GDM1 (cell line): ENCODE measurements around the gene MED15.

ENCODE experiments used
- DNase-seq: peaks from one replicate; lab custom pipeline; 2025; lab: John Stamatoyannopoulos, UW

Gene MED15

DNA sequence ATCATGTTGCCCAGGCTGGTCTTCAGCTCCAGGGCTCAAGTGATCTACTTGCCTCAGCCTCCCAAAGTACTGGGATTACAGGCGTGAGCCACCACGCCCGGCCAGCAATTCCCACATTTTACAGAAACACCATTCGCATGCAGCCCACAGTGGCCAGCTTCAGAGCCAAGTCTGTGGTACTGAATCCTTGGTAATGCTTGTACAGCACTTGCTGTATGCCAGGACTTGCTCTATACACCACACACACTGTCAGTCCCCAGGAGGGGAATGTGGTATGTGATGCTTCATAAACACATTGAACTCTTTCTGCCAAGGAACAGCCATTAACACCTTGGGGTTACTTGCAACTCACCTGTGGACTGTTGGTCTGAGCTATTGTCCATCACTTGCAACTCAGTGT lies 119.4 kb downstream of the MED15 start:
- no peak for DNase-seq

DNA sequence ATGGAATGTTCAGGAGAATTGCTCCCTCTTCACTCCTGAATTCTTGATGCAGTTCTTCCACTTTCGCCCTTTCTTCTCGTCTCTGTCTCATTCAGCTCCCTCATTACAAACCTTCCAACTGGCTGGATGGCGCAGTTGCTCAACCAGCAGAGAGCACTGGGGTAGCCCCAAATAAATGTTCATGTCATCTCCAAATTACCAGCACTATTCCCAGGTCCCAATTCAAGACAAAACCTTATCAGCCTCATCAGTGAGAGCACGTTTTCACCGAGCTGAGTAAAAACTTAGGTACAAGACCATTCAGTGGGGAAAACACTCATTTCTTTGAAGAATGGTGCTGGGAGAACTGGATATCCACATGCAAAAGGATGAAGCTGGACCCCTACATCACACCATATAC lies 120.0 kb downstream of the MED15 start:
- DNase-seq: no peak

DNA sequence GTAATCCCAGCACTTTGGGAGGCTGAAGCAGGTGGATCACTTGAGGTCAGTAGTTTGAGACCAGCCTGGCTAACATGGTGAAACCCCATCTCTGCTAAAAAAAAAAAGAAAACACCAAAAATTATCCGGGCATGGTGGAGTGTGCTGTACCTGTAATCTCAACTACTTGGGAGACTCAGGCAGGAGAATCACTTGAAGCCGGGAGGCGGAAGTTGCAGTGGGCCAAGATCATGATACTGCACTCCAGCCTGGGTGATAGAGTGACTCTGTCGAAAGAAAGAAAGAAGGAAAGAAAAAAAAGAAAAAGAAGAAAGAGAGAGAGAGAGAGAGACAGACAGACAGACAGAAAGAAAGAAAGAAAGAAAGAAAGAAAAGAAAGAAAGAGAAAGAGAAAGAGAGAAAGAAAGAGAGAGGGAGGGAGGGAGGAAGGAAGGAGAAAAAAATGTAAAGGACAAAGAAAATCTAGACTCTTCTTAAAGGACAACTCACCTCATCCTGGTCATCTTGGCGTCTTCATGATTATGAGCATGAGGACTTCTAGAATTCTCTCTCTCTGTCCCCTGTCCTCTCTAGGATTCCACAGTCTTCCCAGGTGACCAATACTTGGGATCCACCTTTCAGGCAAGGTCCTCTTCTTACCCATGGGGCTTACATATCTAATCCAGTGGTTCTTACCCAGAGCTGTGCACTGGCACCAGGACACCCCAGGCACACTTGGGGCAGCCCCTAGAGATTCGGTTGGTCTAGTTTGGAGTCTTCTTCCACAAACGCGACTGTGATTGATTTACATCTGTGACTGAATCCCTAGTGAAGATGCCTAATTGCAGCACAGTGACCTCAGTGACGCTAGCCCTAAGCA lies 120.9 kb downstream of the MED15 start:
- no peak for DNase-seq

DNA sequence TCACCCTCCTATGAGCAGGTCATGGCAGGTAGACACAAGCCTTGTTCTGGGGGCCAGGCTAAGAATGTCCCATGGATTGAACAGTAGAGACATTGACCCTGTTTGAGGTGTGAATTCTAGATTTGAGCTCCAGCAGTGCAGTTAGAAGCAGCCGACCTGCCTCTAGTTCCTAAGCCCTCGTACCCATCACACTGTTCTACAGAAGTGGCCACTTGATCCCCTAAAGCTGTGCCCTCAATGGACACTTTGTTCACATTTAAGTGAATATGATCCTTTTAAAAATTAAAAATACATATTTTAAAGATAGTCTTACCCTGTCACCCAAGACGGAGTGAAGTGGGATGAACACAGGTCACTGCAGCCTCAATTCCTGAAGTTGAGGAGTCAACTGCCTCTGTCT lies 122.0 kb downstream of the MED15 start:
- no peak for DNase-seq

DNA sequence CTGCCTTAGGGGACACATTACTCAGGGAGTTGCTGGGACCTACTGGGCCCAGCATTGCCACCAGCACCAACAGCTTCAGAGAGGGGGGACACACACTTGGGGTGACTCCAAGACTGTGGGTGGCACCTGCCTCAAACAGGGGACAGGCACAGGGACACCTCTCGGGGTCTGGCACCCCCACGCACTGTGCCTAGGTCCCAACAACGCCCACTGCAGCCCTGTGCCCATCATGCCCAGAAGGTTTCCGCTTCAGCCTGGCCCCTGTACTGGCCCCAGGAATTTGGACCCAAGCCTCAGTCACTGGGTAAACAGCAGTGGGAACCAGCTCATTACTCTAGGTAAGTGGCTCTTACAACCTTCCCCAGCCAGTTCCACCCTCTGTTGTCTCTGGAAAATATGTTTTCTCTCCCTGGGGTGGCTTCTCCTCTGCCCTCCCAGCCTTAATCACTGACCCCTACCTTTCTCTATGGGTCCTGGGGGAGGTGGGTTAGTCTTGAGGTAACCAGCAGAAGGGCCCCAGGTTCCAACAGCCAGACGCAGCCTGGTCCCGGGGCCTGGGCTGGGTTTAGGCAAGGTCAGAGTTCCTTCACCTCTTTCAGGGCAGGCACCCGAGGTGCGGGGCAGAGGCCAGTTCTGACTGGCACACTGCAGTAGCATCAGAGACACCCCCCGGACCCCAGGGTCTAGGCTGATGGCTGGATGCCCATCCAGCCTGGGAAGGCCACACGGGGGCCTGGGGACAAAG lies 123.6 kb downstream of the MED15 start:
- no peak for DNase-seq

DNA sequence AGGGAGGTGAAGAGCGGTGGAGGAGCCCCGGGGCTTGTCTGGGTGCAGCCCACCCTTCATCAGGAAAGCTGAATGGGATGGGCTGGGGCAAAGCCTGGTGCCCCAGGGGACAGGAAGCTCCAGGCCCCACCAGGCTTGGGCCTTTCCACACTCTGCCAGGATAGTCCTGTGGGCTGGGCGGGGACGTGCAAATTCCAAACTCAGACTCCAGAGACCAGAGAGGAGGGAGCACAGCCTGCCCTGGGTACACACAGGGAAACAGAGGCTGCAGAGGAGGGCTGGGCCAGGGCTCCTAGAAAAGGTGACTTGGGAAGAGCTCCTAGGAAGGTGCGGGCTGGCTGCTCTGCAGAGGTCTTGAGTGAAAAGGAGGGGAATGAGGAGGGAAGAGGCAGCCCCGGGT lies 124.7 kb downstream of the MED15 start:
- no peak for DNase-seq

DNA sequence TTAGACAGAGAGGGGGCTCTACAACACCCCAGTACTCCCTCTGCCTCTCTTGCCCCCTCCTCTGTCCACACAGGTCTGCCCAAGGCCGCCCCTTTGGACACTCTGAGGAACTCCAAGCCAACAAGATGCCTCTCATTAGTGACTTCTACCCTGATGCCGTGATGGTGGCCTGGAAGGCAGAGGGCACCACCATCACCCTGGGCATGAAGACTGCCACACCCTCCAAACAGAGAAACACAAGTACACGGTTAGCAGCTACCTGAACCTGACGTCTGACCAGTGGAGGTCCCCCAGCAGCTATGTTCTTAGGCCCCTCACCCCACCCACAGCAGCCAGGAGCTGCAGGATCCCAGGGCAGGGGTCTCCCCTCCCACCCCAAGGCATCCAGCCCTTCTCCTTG lies 125.1 kb downstream of the MED15 start:
- DNase-seq: no peak

DNA sequence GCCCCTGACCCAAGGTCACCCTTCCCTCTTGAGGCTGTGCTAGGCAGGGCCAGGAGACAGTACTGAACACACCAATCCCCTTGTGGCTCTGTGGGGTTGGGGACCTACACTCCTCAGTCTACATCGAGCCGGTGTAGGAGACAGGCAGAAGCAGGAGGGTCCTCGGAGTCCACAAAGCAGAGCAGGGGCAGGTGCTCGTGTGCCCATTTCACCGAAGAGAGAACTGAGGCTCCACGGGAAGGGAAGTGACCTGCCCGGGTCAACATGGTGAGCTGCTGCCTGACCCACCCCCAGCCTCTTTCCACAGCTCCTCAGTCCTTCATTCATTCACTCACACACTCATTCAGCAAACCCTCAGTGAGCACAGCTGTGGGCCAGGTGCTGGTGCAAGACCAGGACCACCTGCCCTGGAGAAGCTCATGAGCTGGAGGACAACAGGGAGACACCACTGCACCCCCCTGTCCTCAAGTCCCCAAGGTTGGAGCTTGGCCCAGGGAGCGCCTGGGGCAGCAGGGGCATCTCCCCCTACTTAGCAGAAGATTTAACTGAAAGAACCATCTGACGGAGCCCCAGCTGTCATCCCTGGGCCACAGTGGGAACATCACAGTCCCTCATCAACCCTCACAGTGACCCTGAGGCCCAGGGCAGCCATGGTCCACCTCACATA lies 127.3 kb downstream of the MED15 start:
- no peak for DNase-seq

DNA sequence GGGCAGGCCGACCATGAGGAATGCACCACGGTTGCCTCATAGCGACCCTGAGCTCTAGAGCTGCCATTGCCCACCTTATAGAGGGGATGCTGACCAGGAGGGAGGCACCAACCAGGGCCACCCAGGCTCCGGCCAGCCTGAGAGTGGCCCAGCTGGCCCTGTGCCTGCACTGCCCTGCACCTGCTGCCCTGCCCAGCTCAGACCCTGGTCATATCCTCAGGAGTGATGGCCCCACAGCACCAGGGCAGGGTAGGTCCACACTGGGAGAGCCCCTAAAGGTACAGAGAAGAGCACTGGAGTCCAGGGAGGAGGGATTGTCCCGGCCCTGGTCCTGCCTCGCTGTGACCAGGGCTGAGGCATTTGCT lies 127.8 kb downstream of the MED15 start:
- DNase-seq: no peak

DNA sequence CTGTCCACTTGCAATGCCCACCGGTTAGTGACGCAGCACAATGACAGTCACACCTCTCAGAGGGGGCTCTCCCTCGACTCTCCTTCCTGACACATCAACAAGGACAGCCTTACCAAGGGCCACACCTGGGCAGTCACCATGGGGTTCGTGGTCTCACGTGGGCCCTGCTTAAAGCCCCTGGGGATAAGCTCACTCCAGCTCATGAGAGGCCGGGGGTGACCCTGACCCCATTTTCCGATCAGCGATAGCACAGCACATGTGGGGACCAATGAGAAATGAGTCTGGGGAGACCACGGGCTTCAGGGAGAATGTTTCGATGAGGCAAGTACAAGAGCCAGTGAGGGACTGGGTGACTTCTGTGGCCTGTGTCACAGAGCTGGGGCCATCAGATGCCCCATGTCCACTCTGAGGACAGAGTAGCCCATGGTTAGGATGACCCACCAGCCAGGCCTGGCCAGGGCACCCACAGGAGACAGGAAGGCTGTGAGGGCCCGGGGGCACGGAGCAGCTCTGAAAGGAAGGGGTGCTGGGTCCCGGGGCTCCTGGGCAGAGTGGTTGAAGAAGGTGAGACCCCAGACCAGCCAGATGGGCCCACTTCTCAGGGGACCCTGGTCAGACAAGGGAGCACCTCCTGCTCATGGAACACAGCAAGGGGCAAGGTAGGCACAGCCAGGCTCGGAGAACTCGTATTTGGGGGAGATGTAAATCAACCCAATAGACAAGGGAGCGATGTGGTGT lies 128.8 kb downstream of the MED15 start:
- DNase-seq: no peak

DNA sequence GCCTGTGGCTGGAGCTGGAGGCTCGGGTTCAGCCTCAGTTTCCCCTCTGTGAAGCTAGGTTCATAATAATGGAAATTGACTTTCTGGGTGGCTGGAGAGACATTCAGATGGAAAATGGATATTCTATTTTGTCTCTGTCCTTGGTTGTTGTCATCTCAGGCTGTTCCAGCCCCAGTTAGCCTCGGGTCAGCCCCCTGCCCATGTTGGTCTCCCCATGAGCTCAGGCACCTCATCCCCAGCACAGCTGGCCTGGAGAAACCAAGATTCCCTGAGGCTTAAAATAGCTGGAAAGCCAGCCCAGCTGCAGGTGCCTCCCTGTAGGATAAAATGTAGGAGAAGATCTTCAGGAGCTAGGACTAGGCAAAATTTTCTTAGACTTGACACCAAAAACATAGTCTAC lies 129.5 kb downstream of the MED15 start:
- DNase-seq: no peak
